T-helper 17 cell (primary cell): ENCODE data around the gene POLE2. TPM values are rescaled to one million over a fixed set of nuclear protein-coding genes. Genes with fewer than 3 reads are reported as not detected.
"Not testable (repeated sequence)": the region's sequence is repeated elsewhere in the genome, so short reads cannot be mapped to it uniquely, and the experiment has no call there.

ENCODE experiments used
- ATAC-seq: fragments of 150-1000 bp; cut with Tn5 transposase; 2 replicates; pipeline ENCODE4 v1.10.0; 2021; ENCODE audit warnings: mild to moderate bottlenecking, moderate library complexity
- DNase-seq, 3 donors: peaks; one replicate each; pipeline versions ENCODE4 v3.0.0 to v3.0.0-alpha.2; 2020 to 2021
- H3K9me3 ChIP-seq: one replicate; pipeline ENCODE4 v1.7.0; 2013; ENCODE audit warnings: low read length, mild to moderate bottlenecking; ENCODE audit not compliant: control insufficient read depth, poor library complexity, severe bottlenecking
- H3K27ac Mint-ChIP-seq: one replicate; pipeline ENCODE4 v1.8.0; 2022; ENCODE audit warnings: mild to moderate bottlenecking, moderate library complexity, mixed read lengths
- H3K27me3 Mint-ChIP-seq: one replicate; pipeline ENCODE4 v1.8.0; 2022; ENCODE audit warnings: mixed read lengths
- H3K36me3 Mint-ChIP-seq: one replicate; pipeline ENCODE4 v1.8.0; 2022; ENCODE audit warnings: low read depth, mixed read lengths
- H3K4me1 Mint-ChIP-seq: one replicate; pipeline ENCODE4 v1.8.0; 2022; ENCODE audit warnings: mild to moderate bottlenecking, mixed read lengths
- H3K4me3 Mint-ChIP-seq: one replicate; pipeline ENCODE4 v1.8.0; 2022; ENCODE audit warnings: mild to moderate bottlenecking, moderate library complexity, mixed read lengths
- total RNA-seq, 4 donors: library from RNA in 2 of 4; stranded (reverse) in 2 of 4; gene quantifications; one replicate each; pipeline ENCODE4 v1.2.3 and lab custom pipeline; 2022 to 2026

POLE2 gene
- total RNA-seq, result 1 to 10 TPM; 1.0 to 2.2 TPM
- total RNA-seq (lab: John Stamatoyannopoulos, UW), result 0.98 to 5.3 reads per million in 2 donors

DNA sequence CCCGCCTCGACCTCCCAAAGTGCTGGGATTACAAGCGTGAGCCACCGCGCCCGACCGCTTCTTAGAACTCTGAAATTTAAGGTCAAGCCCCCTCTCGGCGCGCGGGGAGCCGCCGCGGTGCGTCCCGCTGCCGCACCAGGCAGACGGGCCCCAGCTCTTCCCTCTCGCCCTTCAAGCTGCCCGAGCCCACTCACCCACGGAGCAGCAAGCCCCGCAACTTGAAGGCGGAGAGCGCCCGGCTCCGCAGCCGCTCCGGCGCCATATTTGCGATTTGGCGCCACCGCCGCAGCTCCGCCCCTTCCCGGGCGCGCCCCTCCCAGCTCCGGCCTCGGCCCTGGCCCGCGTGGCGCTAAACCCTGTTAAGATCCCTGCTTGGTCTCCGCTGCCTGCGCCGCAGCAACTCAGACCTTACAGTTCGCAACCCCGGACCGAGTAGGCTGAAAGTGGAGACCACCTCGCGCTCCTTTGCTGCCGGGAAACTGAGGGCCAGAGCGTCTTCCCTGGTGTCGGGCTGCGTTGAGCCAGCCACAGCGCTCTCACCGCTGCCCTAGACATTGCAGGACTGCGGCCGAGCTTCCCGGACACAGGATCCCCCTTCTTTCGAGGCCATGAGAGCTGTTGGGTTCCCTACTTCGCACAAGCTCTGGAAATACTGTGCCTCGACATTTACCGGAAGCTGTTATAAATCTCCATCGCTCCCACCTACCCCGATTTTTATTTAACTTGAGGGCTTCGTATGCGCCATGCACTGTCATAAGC lies at the start of gene POLE2:
TSS of gene POLE2 (minus strand) at position 273 of the 759 bp plus-strand sequence. CDS start at position 262, 11 bp downstream.
- ATAC-seq (peak; percentile 84), DNase-seq (peak; percentile 58 to 66 (median 61))
- no peaks in the 10 kb centered on the region for H3K9me3 ChIP-seq
- Mint-ChIP-seq H3K4me1 (peaks cover 18% of the 10 kb centered on the region), H3K27ac (peak within 1 kb of the TSS; percentile 75), H3K4me3 (peak within 1 kb of the TSS; percentile 88), H3K27me3 (no peaks in the 10 kb centered on the region), H3K36me3 (peaks cover 3% of the 10 kb centered on the region)

DNA sequence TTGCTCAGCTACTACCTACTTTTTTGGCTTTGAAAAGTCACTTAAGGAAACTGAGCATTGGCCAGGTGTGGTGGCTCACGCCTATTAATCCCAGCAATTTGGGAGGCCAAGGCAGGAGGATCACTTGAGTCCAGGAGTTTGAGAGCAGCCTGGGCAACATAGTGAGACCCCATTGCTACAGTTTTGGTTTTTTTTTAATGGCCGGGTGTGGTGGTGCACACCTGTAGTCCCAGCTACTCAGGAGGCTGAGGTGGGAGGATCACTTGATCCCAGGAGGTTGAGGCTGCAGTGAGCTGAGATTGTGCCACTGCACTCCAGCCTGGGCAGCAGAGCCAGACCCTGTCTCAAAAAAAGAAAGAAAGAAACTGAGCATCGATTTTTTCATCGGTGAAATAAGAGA lies 47.7 kb upstream of the POLE2 start:
- not testable (repeated sequence) for H3K4me1 Mint-ChIP-seq, ATAC-seq, H3K27me3 Mint-ChIP-seq, H3K27ac Mint-ChIP-seq, H3K36me3 Mint-ChIP-seq, H3K9me3 ChIP-seq, DNase-seq, H3K4me3 Mint-ChIP-seq

- H3K4me3 Mint-ChIP-seq, result no peak overlapping the region
- no peak overlapping the region for H3K27ac Mint-ChIP-seq
- DNase-seq (no peak), ATAC-seq (no peak)
- H3K9me3 ChIP-seq, result no peaks in the 10 kb centered on the region
- H3K27me3 Mint-ChIP-seq, result no peaks in the 10 kb centered on the region
- H3K4me1 Mint-ChIP-seq, result peaks cover 2% of the 10 kb centered on the region
- H3K36me3 Mint-ChIP-seq, result peaks cover 3% of the 10 kb centered on the region
Observed at GRCh38 chr14:49733836-49734235, 45.8 kb upstream of the POLE2 start.

DNA sequence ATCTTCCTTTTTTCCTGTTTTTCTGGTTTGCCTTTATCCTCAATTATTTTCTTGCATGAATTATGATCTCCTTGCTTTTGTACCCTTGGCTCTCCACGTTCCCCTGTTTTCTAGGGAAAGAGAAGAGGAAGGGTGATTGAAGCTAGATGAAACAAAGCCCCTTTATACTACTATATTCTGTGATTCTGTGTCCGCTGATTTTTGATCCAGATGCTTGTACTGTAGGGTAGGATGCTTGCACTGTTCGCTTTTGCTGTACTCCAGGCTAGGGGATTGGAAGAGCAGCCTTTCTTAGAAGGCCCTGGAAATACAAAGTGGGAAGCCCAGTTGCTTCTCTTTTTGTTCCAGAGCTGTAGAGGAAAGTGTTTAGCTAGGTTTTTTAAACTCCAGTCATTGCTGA lies 44.9 kb upstream of the POLE2 start:
- Mint-ChIP-seq H3K36me3 (peaks cover 3% of the 10 kb centered on the region), H3K4me3 (no peak overlapping the region), H3K27me3 (no peaks in the 10 kb centered on the region), H3K4me1 (peaks cover 2% of the 10 kb centered on the region), H3K27ac (no peak overlapping the region)
- DNase-seq (no peak), ATAC-seq (no peak)
- no peaks in the 10 kb centered on the region for H3K9me3 ChIP-seq

DNA sequence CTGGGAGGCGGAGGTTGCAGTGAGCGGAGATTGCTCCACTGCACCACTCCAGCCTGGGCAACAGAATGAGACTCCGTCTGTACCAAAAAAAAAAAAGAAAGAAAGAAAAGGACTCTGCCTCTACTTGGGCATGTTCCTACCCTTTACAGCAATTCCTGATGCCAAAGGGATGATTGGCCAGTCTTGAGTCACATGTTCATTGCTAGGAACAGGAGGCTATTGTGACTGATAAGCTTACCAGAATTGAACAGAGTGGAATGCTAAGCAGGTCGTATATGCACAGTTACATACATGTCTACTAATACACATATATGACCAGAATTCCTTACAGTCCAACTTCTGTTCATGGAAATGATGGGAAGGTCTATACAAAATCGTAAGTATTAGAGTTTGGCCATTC lies 39.2 kb upstream of the POLE2 start:
- Mint-ChIP-seq H3K4me1 (no peaks in the 10 kb centered on the region), H3K27ac (no peak overlapping the region), H3K27me3 (no peaks in the 10 kb centered on the region), H3K36me3 (peaks cover 2% of the 10 kb centered on the region), H3K4me3 (no peak overlapping the region)
- no peak for DNase-seq
- H3K9me3 ChIP-seq, result no peaks in the 10 kb centered on the region
- ATAC-seq, result no peak

DNA sequence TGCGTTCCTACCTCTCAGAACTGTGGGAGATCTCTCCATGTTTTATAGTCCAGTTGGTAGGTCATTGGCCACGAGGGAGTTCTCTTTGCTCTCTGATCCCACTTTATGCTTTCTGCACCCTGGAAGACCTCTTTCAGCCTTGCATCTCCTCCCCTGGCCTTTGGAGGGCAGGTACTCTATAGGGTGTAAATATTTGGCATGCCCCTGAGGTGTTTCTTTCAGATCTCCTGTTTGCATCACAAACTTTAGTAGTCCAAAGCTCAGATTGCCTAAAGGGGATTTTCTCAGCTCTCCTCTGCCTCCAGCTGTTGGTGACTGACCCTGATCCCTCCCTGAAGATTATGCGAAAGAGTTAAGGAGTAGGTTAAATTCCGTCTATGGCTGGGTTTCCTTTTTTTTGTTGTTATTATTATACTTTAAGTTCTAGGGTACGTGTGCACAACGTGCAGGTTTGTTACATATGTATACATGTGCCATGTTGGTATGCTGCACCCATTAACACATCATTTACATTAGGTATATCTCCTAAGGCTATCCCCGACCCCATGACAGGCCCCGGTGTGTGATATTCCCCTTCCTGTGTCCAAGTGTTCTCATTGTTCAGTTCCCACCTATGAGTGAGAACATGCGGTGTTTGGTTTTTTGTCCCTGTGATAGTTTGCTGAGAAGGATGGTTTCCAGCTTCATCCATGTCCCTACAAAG lies 33.9 kb upstream of the POLE2 start:
- not testable (repeated sequence) for ATAC-seq, H3K9me3 ChIP-seq, H3K27me3 Mint-ChIP-seq, DNase-seq, H3K27ac Mint-ChIP-seq, H3K4me1 Mint-ChIP-seq, H3K4me3 Mint-ChIP-seq
- peaks cover 10% of the 10 kb centered on the region for H3K36me3 Mint-ChIP-seq

DNA sequence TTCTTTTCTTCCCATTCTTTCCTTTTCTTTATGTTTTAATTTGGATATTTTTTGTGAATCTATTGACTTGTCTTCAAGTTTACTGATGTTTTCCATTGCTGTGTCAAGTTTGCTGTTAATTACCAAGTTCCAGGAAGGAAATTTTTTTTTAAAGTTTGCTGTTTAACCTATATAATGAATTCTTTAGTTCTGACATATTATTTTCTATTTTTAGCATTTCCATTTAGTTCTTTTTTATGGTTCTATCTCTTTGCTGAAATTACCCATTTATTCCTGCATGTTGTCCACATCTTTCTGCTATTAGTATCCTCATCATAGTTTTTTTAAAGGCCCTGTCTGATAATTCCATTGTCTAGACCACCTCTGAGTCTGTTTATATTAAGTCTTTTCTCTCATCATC lies 32.7 kb upstream of the POLE2 start:
- no peak overlapping the region for H3K4me3 Mint-ChIP-seq
- no peaks in the 10 kb centered on the region for H3K4me1 Mint-ChIP-seq
- H3K36me3 Mint-ChIP-seq, result peaks cover 8% of the 10 kb centered on the region
- no peak for DNase-seq
- no peak for ATAC-seq
- no peaks in the 10 kb centered on the region for H3K27me3 Mint-ChIP-seq
- no peak overlapping the region for H3K27ac Mint-ChIP-seq
- no peaks in the 10 kb centered on the region for H3K9me3 ChIP-seq

DNA sequence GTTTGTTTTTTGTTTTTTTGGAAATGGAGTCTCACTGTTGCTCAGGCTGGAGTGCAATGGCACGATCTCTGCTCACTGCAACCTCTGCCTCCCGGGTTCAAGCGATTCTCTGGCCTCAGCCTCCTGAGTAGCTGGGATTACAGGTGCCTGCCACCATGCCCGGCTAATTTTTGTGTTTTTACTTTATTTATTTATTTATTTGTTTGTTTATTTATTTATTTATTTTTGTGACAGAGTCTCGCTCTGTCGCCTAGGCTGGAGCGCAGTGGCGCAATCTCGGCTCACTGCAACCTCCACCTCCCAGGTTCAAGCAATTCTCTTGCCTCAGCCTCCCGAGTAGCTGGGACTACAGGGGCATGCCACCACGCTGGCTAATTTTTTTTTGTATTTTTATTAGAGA lies 23.0 kb upstream of the POLE2 start:
- H3K36me3 Mint-ChIP-seq, H3K27me3 Mint-ChIP-seq, H3K4me1 Mint-ChIP-seq, ATAC-seq, H3K9me3 ChIP-seq, DNase-seq, H3K4me3 Mint-ChIP-seq, H3K27ac Mint-ChIP-seq: not testable (repeated sequence)

DNA sequence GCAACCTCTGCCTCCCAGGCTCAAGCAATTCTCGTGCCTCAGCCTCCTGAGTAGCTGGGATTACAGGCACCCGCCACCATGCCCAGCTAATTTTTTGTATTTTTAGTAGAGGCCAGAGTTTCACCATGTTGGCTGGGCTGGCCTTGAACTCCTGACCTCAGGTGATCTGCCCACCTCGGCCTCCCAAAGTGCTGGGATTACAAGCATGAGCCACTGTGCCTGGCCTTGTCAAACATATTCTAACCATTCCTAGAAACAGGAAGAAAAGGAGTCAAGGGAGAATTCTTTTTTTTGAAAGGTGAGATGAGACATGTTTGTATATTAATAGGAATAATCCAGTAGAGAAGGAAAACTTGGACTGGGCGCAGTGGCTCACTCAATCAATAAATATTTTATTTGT lies 16.5 kb upstream of the POLE2 start:
- not testable (repeated sequence) for H3K36me3 Mint-ChIP-seq, DNase-seq, H3K4me3 Mint-ChIP-seq, H3K9me3 ChIP-seq, ATAC-seq, H3K4me1 Mint-ChIP-seq, H3K27me3 Mint-ChIP-seq
- H3K27ac Mint-ChIP-seq, result peak overlapping the region; percentile 16

DNA sequence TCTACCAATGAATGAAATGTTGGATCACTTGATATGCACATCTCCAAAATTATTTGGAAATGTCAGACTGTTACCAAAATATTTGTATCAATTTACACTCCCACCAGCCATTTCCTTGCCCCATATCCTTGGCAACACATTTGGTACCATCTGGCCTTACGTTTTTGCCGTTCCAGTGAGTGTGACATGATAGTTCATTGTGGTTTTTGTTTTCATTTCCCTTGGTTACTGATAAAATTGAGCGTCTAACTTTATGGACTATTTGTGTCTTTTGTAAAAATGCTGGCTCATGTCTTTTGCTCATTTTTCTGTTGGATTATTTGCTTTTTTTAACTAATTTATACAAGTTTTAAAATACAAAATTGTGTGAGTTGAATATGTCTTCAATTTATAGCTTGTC lies 16.0 kb upstream of the POLE2 start:
- Mint-ChIP-seq H3K27ac (no peak overlapping the region), H3K36me3 (peaks cover 2% of the 10 kb centered on the region), H3K4me1 (peaks cover 8% of the 10 kb centered on the region), H3K4me3 (no peak overlapping the region), H3K27me3 (no peaks in the 10 kb centered on the region)
- no peak for DNase-seq
- no peaks in the 10 kb centered on the region for H3K9me3 ChIP-seq
- ATAC-seq, result no peak

DNA sequence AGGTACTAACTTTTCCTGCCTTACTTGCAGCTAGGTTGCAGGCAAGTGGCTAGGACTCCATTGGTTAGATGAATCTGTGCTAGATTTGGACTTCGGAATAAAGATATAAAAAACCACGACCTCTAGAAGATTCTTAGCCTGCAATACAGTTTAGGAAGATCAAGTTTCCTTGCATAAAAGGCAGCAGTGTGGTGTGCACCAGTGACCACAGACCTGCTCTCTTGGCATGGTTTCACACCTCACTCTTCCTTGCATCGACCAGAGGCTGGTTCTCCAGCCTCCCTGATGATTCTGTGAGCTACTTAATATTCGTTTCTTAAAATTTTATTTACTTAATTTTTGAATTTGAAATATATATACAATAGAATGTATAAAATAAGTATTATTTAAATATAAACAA lies 14.7 kb upstream of the POLE2 start:
- no peak overlapping the region for H3K4me3 Mint-ChIP-seq
- no peaks in the 10 kb centered on the region for H3K27me3 Mint-ChIP-seq
- no peak overlapping the region for H3K27ac Mint-ChIP-seq
- no peak for DNase-seq
- peaks cover 2% of the 10 kb centered on the region for H3K36me3 Mint-ChIP-seq
- peaks cover 6% of the 10 kb centered on the region for H3K4me1 Mint-ChIP-seq
- no peak for ATAC-seq
- H3K9me3 ChIP-seq, result no peaks in the 10 kb centered on the region

- not testable (repeated sequence) for DNase-seq, H3K9me3 ChIP-seq, H3K36me3 Mint-ChIP-seq, H3K27me3 Mint-ChIP-seq, ATAC-seq
- peaks cover 25% of the 10 kb centered on the region for H3K4me1 Mint-ChIP-seq
- peak overlapping the region; percentile 97 for H3K4me3 Mint-ChIP-seq
- peak overlapping the region; percentile 92 for H3K27ac Mint-ChIP-seq
Observed at GRCh38 chr14:49693735-49694124, 5.7 kb upstream of the POLE2 start.

- ATAC-seq, result peak; percentile 88
- Mint-ChIP-seq H3K4me1 (peaks cover 25% of the 10 kb centered on the region), H3K4me3 (peak within 1 kb of the TSS; percentile 97), H3K27me3 (no peaks in the 10 kb centered on the region), H3K27ac (peak within 1 kb of the TSS; percentile 92), H3K36me3 (peaks cover 3% of the 10 kb centered on the region)
- no peaks in the 10 kb centered on the region for H3K9me3 ChIP-seq
- peak; percentile 63 to 69 (median 68) for DNase-seq
Observed at GRCh38 chr14:49692811-49693734, 5.1 kb upstream of the POLE2 start, which contains the start of gene KLHDC1. KLHDC1 (plus strand) TSS chr14:49693120; CDS start chr14:49693195, 75 bp downstream.
